HG03521 (cell line): Measurements from ENCODE around the gene SLC26A9.
"Not testable (repeated sequence)": the region's sequence is repeated elsewhere in the genome, so short reads cannot be mapped to it uniquely, and the experiment has no call there.

Source experiments
- ATAC-seq: cut with Tn5 transposase; IDR thresholded peaks from one replicate; pipeline ENCODE4 v1.9.1; 2021; ENCODE audit warnings: mild to moderate bottlenecking, moderate library complexity; ENCODE audit not compliant: unreplicated experiment

SLC26A9 gene

GRCh38 chr1:205927247-205927646 is 16.0 kb downstream of the SLC26A9 start:
- no peak for ATAC-seq

DNA sequence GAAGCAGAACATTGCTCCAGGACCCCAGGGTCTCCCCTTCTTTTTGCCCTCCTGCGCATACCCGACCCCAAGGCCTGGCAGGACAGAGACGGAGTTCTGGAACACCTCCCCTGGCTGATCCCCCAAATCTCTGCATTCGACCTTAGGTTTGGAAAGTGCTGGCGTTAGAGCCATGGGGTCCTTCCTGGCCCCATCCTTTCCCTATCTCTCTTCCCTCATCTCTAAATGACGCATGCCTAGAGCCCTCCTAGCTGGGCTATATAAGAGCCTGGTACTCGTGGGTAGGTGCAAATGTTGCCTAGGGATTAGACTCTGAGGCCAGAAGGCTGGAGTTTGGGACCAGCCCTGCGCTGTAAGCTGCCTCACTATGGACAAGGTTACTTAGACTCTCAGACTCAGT is 16.6 kb downstream of the SLC26A9 start:
- ATAC-seq: no peak

DNA sequence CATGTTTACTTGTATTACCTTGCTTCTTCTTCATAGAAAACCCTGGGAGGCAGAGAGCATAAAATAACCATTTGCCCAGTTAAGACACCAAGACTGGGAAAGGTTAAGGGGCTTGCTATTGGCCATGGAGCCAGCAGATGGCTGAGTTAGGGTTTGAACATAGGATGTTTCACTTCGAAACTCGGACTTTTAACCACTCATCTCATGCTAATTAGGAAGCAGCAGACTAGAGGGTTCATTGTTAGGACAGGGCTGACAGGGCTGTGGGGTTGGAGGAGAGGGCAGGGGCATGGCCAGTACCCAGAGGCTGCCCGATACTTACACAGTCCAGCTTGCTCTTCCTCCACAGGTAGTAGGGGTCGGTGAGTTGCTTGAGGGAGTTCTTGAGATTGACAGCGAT is 17.0 kb downstream of the SLC26A9 start:
- no peak for ATAC-seq

GRCh38 chr1:205925736-205926135 is 17.5 kb downstream of the SLC26A9 start:
- no peak for ATAC-seq

DNA sequence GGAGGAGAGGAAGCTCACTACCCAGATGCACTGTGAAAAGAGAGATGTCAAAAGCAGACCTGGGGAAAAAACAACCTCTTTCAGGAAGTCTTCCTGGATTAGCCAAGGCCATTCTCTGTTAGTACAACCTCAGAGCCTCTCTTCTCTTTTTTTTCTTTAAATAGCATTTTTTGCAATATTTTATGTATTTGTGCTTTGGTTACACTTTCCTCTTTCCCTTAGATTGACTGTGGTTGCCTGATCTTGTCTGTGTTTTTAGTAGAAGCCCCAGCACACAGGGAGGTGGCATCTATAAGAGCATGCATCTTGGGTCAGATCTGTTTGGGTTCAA is 18.8 kb downstream of the SLC26A9 start:
- no peak for ATAC-seq

GRCh38 chr1:205923651-205924459 is 19.4 kb downstream of the SLC26A9 start:
- no peak for ATAC-seq

DNA sequence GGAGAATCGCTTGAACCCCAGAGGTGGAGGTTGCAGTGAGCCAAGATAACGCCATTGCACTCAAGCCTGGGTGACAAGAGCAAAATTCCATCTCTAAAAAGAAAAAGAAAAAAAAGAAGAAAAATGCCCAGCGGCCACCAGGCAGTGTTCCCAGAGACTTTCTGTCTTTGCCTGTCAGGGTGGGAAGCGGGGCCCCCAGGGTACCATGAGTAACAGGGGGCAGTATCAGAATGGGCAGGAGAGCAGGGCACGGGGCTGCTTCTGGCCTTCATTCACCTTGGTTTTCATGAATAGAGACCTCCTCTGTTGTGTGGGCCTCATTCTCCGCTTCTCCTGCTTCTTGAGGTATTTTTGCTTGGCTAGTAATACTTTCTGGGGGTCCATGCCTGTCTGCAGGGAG is 20.4 kb downstream of the SLC26A9 start:
- no peak for ATAC-seq

GRCh38 chr1:205922314-205922713 is 20.9 kb downstream of the SLC26A9 start:
- no peak for ATAC-seq

- ATAC-seq: no peak
These were observed 21.7 kb downstream of the SLC26A9 start for GRCh38 chr1:205921570-205921909.

- ATAC-seq: no peak
These were observed 22.2 kb downstream of the SLC26A9 start for GRCh38 chr1:205920861-205921569.

GRCh38 chr1:205920159-205920558 is 23.1 kb downstream of the SLC26A9 start:
- no peak for ATAC-seq

- no peak for ATAC-seq
These were observed 24.1 kb downstream of the SLC26A9 start for GRCh38 chr1:205918955-205919746.

DNA sequence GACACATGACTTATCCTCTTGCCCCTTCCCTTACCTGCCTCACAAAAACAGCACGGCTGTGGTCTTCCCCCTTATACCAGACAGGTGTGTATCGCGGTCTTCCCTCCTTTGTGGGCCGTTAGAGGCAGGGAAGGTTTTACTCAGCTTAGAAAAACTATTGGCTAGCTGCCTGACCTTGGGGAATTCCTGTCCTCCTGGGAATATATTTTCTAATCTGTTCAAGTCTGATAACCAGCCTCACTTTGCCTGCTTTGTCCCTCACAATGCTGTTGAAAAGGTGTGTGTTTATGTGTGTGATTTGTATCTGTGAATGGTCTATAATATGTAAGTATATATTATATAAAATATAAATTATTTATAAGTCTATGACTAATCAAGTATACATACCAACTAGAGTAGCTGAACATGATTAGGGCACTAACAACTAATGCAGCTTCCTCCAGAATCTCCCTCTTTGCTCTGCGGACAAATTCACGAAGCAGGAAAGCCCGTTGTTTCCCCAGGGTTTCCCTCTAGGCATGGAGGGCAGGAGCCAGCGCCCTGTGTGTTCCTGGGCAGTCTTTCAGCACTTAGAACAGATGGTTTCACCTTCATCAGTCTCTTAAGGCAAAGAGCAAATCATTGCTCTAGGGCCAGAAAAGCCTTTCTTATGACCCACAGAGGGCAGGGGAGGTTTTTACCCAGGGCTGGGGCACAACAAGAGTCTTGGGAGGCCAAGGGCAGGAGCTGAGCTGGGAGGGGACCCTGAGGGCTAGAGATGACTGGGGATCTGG is 25.6 kb downstream of the SLC26A9 start:
- no peak for ATAC-seq

DNA sequence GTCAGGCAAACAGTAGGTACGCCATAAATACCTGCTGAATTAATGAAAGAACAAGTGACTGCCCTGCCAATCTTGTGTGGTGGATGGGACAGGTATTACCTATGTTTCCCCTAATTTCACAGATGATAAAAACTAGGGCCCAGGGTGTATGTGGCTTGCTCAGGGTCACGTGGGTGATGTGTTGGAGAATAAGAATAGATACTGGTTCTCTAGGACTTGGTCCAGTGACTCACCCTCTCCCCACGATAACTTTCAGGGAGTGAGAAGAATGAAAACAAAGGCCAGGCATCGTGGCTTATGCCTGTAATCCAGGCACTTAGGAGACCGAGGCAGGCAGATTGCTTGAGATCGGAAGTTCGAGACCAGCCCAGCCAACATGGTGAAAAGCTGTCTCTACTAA is 26.7 kb downstream of the SLC26A9 start:
- no peak for ATAC-seq

DNA sequence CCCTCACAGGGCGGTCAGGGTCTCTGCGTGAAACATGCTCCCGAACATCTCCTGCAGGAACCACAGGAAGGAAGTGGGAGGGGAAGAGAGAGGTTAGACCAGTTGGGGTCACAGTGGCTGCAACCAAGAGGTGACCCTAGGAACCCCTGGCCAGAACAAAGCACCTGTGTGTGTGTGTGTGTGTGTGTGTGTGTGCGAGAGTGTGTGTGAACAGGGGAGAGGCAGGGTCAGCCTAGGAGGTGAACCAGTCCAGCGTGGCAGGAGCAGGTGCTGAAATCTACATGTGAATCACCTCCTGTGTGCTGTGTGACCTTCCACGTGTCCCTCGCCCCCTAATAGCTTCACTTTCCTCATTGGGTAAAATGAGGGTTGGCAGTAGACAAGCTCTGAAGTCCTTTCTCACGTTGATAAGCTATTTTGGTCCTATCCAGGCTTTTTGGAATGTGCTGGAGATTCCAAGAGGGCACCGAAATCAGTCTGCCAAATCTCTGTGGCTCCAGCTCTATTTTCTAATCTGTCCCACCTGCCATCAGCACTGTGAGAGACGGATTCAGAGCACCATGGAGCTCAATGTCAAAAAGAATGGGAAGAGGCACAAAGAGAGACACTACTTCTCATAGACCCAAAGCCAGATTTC is 27.8 kb downstream of the SLC26A9 start:
- ATAC-seq: no peak

- no peak for ATAC-seq
These were observed 28.5 kb downstream of the SLC26A9 start for GRCh38 chr1:205914730-205915129.

- ATAC-seq: no peak
These were observed 29.1 kb downstream of the SLC26A9 start for GRCh38 chr1:205914155-205914507.

GRCh38 chr1:205913451-205914154 is 29.7 kb downstream of the SLC26A9 start:
- no peak for ATAC-seq

GRCh38 chr1:205907794-205908193 is 35.5 kb downstream of the SLC26A9 start:
- no peak for ATAC-seq

DNA sequence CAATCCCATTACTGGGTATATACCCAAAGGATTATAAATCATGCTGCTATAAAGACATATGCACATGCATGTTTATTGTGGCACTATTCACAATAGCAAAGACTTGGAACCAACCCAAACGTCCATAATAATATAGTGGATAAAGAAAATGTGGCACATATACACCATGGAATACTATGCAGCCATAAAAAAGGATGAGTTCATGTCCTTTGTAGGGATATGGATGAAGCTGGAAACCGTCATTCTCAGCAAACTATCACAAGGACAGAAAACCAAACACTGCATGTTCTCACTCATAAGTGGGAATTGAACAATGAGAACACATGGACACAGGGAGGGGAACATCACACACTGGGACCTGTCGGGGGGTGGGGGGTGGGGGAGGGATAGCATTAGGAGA is 38.2 kb downstream of the SLC26A9 start:
- not testable (repeated sequence) for ATAC-seq
